Endothelial cell of umbilical vein (primary cell): ENCODE data around the gene SMIM44. TPM values are rescaled to one million over a fixed set of nuclear protein-coding genes. Genes with fewer than 3 reads are reported as not detected.

Source experiments
- BruUV-seq: library from RNA; stranded (reverse); fragments of 400-500 nt; replicated peaks from 2 replicates; lab custom pipeline; 2021; lab: Mats Ljungman, UMichigan
- CTCF ChIA-PET: fragments of 300-600, 350-600 bp; sonication (Branson Sonifier 250); formaldehyde crosslinking; loops from one replicate; lab custom pipeline; 2021; ENCODE audit warnings: antibody characterized with exemption, inconsistent platforms; lab: Charles Lee
- POLR2A ChIA-PET: fragments of 300-600, 350-600 bp; sonication (Branson Sonifier 250); formaldehyde crosslinking; loops from one replicate; lab custom pipeline; 2021; ENCODE audit warnings: antibody characterized with exemption, inconsistent platforms; lab: Charles Lee
- DNase-seq: peaks from one replicate; pipeline ENCODE4 v3.0.0-alpha.2; 2011; ENCODE audit warnings: low read depth, low spot score
- FAIRE-seq: peaks from 2 replicates; lab custom pipeline; 2011; peaks lifted over from hg19 to GRCh38; lab: Jason Lieb, UNC
- H2AFZ ChIP-seq: 2 replicates; pipeline ENCODE4 v1.6.0; 2012; ENCODE audit warnings: low read depth, low read length, control low read depth, inconsistent platforms
- H3K27ac ChIP-seq: 2 replicates; pipeline ENCODE4 v1.5.1; 2011; ENCODE audit warnings: low read depth, mild to moderate bottlenecking, control low read depth, low read length, moderate library complexity; ENCODE audit not compliant: insufficient read depth
- H3K27me3 ChIP-seq, 2 experiments: 2 replicates each; pipeline versions ENCODE4 v1.6.0 to v1.6.1; 2011; ENCODE audit warnings: low read length in 2 of 2, mixed read lengths in 1 of 2; ENCODE audit not compliant: control insufficient read depth in 2 of 2, insufficient read depth in 2 of 2
- H3K36me3 ChIP-seq, 2 experiments: 2 replicates in 1 of 2; 3 replicates in 1 of 2; pipeline ENCODE4 v1.5.1; 2011; ENCODE audit warnings: low read length in 2 of 2, mild to moderate bottlenecking in 1 of 2, moderate library complexity in 1 of 2; ENCODE audit not compliant: control insufficient read depth in 2 of 2, insufficient read depth in 2 of 2; ENCODE audit errors: extremely low read depth in 1 of 2
- H3K4me1 ChIP-seq: 3 replicates; pipeline ENCODE4 v1.5.1; 2011; ENCODE audit warnings: mild to moderate bottlenecking, low read length; ENCODE audit not compliant: control insufficient read depth, insufficient read depth; ENCODE audit errors: extremely low read depth
- H3K4me2 ChIP-seq: 2 replicates; pipeline ENCODE4 v1.6.1; 2011; ENCODE audit warnings: low read length, control low read depth, mixed read lengths; ENCODE audit not compliant: insufficient read depth
- H3K4me3 ChIP-seq, 3 experiments: fragments of 200-600 bp in 1 of 3; sonication (generic), shearing (Covaris generic) in 1 of 3; replicated peaks in 1 of 3; 2 replicates each; pipeline ENCODE4 v1.5.1; 2011 to 2016; ENCODE audit warnings: control low read depth in 3 of 3, low read length in 3 of 3, mild to moderate bottlenecking in 2 of 3, inconsistent platforms in 1 of 3, low read depth in 1 of 3, moderate library complexity in 1 of 3; ENCODE audit not compliant: insufficient read depth in 1 of 3
- H3K79me2 ChIP-seq: 2 replicates; pipeline ENCODE4 v1.6.0; 2012; ENCODE audit warnings: low read length, inconsistent platforms; ENCODE audit not compliant: control insufficient read depth, insufficient read depth
- H3K9ac ChIP-seq: replicated peaks from 2 replicates; pipeline ENCODE3; 2011; ENCODE audit warnings: low read length, control low read depth; ENCODE audit not compliant: insufficient read depth; ENCODE audit errors: extremely low read depth
- H3K9me1 ChIP-seq: replicated peaks from 3 replicates; pipeline ENCODE4 v1.6.0; 2011; ENCODE audit warnings: mild to moderate bottlenecking, low read length; ENCODE audit not compliant: control insufficient read depth, insufficient read depth; ENCODE audit errors: extremely low read depth
- H3K9me3 ChIP-seq: replicated peaks from 2 replicates; pipeline ENCODE4 v1.5.1; 2012; ENCODE audit warnings: low read length, inconsistent platforms; ENCODE audit not compliant: control insufficient read depth, insufficient read depth
- H4K20me1 ChIP-seq: replicated peaks from 2 replicates; pipeline ENCODE3; 2011; ENCODE audit warnings: mild to moderate bottlenecking, low read length; ENCODE audit not compliant: control insufficient read depth, insufficient read depth; ENCODE audit errors: extremely low read depth
- EZH2 ChIP-seq: IDR thresholded peaks from 2 replicates; pipeline ENCODE4 v1.6.1; 2012; ENCODE audit warnings: borderline replicate concordance, low read depth, mild to moderate bottlenecking, moderate library complexity, low read length, inconsistent platforms; ENCODE audit not compliant: severe bottlenecking
- FOS ChIP-seq: IDR thresholded peaks from 2 replicates; pipeline ENCODE4 v1.6.1; 2011; ENCODE audit warnings: mild to moderate bottlenecking, low read length, moderate library complexity, borderline replicate concordance; ENCODE audit not compliant: insufficient read depth
- JUN ChIP-seq: IDR thresholded peaks from 2 replicates; pipeline ENCODE4 v1.6.1; 2011; ENCODE audit warnings: borderline replicate concordance, low read depth; ENCODE audit not compliant: insufficient read length, insufficient read depth
- MYC ChIP-seq: IDR thresholded peaks from one replicate; pipeline ENCODE4 v1.6.1; 2011; ENCODE audit warnings: mild to moderate bottlenecking, low read depth, low read length
- POLR2A ChIP-seq: IDR thresholded peaks from 2 replicates; pipeline ENCODE4 v1.6.1; 2012; ENCODE audit warnings: low read depth, mild to moderate bottlenecking, control low read depth, low read length
- POLR2AphosphoS5 ChIP-seq: IDR thresholded peaks from 2 replicates; pipeline ENCODE4 v1.6.1; 2012; ENCODE audit warnings: low read depth, mild to moderate bottlenecking, control low read depth, low read length, moderate library complexity; ENCODE audit not compliant: insufficient read depth
- dilution Hi-C: fragments of 300-500 bp; cut with MboI; formaldehyde crosslinking; loops from one replicate; pipeline ENCODE4 v1.15.0; 2019; ENCODE audit warnings: low sequenced_read_pairs; ENCODE audit not compliant: extremely low pct_ligation_motif_present
- intact Hi-C: fragments of 100-400 bp; cut with micrococcal nuclease; formaldehyde crosslinking; loops from one replicate; pipeline ENCODE4 v1.10.0; 2022
- polyA plus RNA-seq, 4 experiments: library from polyadenylated mRNA; depleted of rRNA in 3 of 4; stranded (reverse) in 3 of 4; unstranded in 1 of 4; fragments of >200 nt; gene quantifications; 2 replicates each; pipeline versions ENCODE4 v1.2.1 to v1.2.3, GENCODE V29; 2011 to 2012; ENCODE audit warnings: missing spikeins in 1 of 4
- total RNA-seq: library from RNA; stranded (reverse); gene quantifications from 2 replicates; pipeline ENCODE4 v1.2.3, GENCODE V29; 2021

SMIM44 gene
- total and polyA plus RNA-seq, 2 donors (not counting 3 experiments of a cell fraction or from before 2014, with no cell fraction given) = not detected

DNA sequence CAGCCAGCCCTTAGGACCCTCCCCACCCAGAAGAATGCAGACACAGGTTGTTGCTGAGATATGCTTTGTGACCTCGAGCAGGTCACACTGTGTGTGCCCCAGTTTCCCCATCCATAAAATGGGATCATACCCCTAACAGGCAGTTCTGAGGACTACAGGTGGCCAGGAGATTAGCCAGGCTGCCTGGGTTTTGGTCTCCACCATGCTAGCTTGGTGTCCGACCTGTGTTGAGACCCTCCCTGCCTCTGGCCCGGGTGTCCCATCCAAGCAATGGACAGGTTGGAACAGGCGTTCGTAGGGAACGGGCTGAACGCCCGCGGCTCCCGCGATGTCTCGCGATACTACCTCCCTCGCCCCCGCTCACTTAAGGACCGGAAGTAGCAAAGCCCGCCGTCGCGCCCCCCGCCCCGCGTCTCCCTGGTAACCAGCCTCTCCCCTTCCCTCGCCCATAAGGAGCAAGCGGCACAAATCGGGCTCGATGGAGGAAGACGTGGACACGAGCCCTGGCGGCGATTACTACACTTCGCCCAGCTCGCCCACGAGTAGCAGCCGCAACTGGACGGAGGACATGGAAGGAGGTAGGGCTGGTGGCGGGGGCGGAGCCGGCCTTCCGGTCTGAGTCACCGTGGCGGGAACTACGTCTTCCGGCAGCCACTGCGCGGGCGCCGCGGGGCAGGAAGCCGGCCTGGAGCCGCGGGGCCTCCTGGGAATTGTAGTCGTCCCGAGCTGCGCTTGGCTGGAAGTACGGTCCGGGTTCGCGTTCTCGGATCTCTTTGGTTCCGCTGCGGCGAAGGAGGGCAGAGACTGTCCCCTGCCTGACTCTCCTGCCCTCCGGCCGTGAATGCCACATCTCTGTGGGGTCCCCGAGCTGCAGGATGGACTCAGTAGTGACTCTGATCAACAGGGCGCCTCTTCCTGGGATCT lies 48.3 kb downstream of the SMIM44 start:
- FAIRE-seq = peak; percentile 96
- peak overlapping the region; percentile 67 for H3K4me2 ChIP-seq
- TSS peak; percentile 97 for BruUV-seq
- H3K9ac ChIP-seq = peak overlapping the region; percentile 73
- H2AFZ ChIP-seq = peak overlapping the region; percentile 42
- H3K79me2 ChIP-seq = peaks cover 9% of the 10 kb centered on the region
- DNase-seq = peak; percentile 97
- peak overlapping the region in 2 of 3 experiments; percentile 42 to 51 for H3K4me3 ChIP-seq
- peaks cover 4 to 10% of the 10 kb centered on the region in 2 experiments for H3K36me3 ChIP-seq
- TF ChIP-seq POLR2A = peak; percentile 83
- no peak for TF ChIP-seq MYC
- TF ChIP-seq POLR2AphosphoS5 = peak; percentile 94
- TF ChIP-seq JUN = peak; percentile 47
- TF ChIP-seq EZH2 = no peak
- TF ChIP-seq FOS = peak; percentile 96
- no peaks in the 10 kb centered on the region for H3K9me3 ChIP-seq
- H3K27me3 ChIP-seq = no peaks in the 10 kb centered on the region
- ChIA-PET CTCF (interaction anchor here (0.8 to 0.9 kb wide), 3 partner anchors 12 to 50 kb away, joined by 3 to 4 read pairs (median 3); no protein-coding TSS in a partner anchor), POLR2A (no interaction called here)
- dilution Hi-C loops = no loop called here
- no peaks in the 10 kb centered on the region for H3K9me1 ChIP-seq
- intact Hi-C loops = loop anchor here (1.0 kb wide), 2 partner anchors 16 to 24 kb away; no protein-coding TSS in a partner anchor
- peaks cover 16% of the 10 kb centered on the region for H3K4me1 ChIP-seq
- H4K20me1 ChIP-seq = no peaks in the 10 kb centered on the region
- H3K27ac ChIP-seq = peak overlapping the region; percentile 74
